Left ventricle myocardium inferior (tissue), 1 donor: ENCODE results near the gene BCL3. TPM values are rescaled to one million over a fixed set of nuclear protein-coding genes. Genes with fewer than 3 reads are reported as not detected.

Source experiments
- DNase-seq: peaks from one replicate; pipeline ENCODE4 v3.0.0-alpha.2; 2020
- H3K27ac ChIP-seq: fragments of 200-600 bp; replicated peaks from 2 replicates; pipeline ENCODE4 v1.8.0; 2021
- H3K27me3 ChIP-seq: fragments of 200-600 bp; 2 replicates; pipeline ENCODE4 v1.8.0; 2021; ENCODE audit warnings: low read depth
- H3K36me3 ChIP-seq: fragments of 200-600 bp; 2 replicates; pipeline ENCODE4 v1.8.0; 2021
- H3K4me1 ChIP-seq: fragments of 200-600 bp; 2 replicates; pipeline ENCODE4 v1.8.0; 2021
- H3K4me3 ChIP-seq: fragments of 200-600 bp; 2 replicates; pipeline ENCODE4 v1.8.0; 2021; ENCODE audit warnings: mild to moderate bottlenecking, moderate library complexity
- H3K9me3 ChIP-seq: fragments of 200-600 bp; replicated peaks from 2 replicates; pipeline ENCODE4 v1.8.0; 2021
- CTCF ChIP-seq: fragments of 200-600 bp; IDR thresholded peaks from 2 replicates; pipeline ENCODE4 v1.8.0; 2021; ENCODE audit warnings: antibody characterized with exemption, mild to moderate bottlenecking, borderline replicate concordance
- intact Hi-C: fragments of 100-400 bp; cut with micrococcal nuclease; formaldehyde crosslinking; loops from one replicate; pipeline ENCODE4 v1.11.0; 2022
- total RNA-seq: library from RNA; stranded (reverse); fragmentation: NEBNext Ultra II Directional; extraction: Animal tissue kit (Norgen Biotek cat#: 25700); gene quantifications from one replicate; pipeline ENCODE4 v1.2.1, GENCODE V29; 2021
- donor health status: DM: no; HTN: yes; CAD: no; lungs with severe emphysema.

The BCL3 gene
- total RNA-seq, 1 donor from 2014 or later, result 15.0 TPM

- no peaks in the 10 kb centered on the region for H3K9me3 ChIP-seq
- H3K4me1 ChIP-seq, result peaks cover 39% of the 10 kb centered on the region
- H3K4me3 ChIP-seq, result no peak overlapping the region
- TF ChIP-seq CTCF, result no peak
- H3K27ac ChIP-seq, result no peak overlapping the region
- no peak for DNase-seq
- no peaks in the 10 kb centered on the region for H3K36me3 ChIP-seq
- H3K27me3 ChIP-seq, result no peaks in the 10 kb centered on the region
- intact Hi-C loops, result no loop called here
Observed at GRCh38 chr19:44726465-44726864, 22.0 kb upstream of the BCL3 start.

- no peaks in the 10 kb centered on the region for H3K36me3 ChIP-seq
- intact Hi-C loops, result no loop called here
- H3K4me3 ChIP-seq, result no peak overlapping the region
- H3K27me3 ChIP-seq, result no peaks in the 10 kb centered on the region
- no peaks in the 10 kb centered on the region for H3K9me3 ChIP-seq
- H3K4me1 ChIP-seq, result peaks cover 30% of the 10 kb centered on the region
- no peak for TF ChIP-seq CTCF
- no peak for DNase-seq
- H3K27ac ChIP-seq, result no peak overlapping the region
Observed at GRCh38 chr19:44728178-44728577, 20.3 kb upstream of the BCL3 start.

- Histone ChIP-seq H3K27me3 (no peaks in the 10 kb centered on the region), H3K36me3 (no peaks in the 10 kb centered on the region), H3K27ac (no peak overlapping the region), H3K4me1 (peaks cover 16% of the 10 kb centered on the region), H3K4me3 (no peak overlapping the region), H3K9me3 (no peaks in the 10 kb centered on the region)
- no peak for DNase-seq
- no peak for TF ChIP-seq CTCF
- intact Hi-C loops, result no loop called here
Observed at GRCh38 chr19:44729516-44730033, 18.9 kb upstream of the BCL3 start.

- DNase-seq, result no peak
- no peak overlapping the region for H3K27ac ChIP-seq
- no peaks in the 10 kb centered on the region for H3K36me3 ChIP-seq
- no peaks in the 10 kb centered on the region for H3K27me3 ChIP-seq
- intact Hi-C loops, result no loop called here
- H3K4me1 ChIP-seq, result peaks cover under 1% of the 10 kb centered on the region
- no peak overlapping the region for H3K4me3 ChIP-seq
- no peak for TF ChIP-seq CTCF
- no peaks in the 10 kb centered on the region for H3K9me3 ChIP-seq
Observed at GRCh38 chr19:44731081-44731480, 17.4 kb upstream of the BCL3 start.

- Histone ChIP-seq H3K4me1 (no peaks in the 10 kb centered on the region), H3K36me3 (no peaks in the 10 kb centered on the region), H3K27me3 (no peaks in the 10 kb centered on the region), H3K4me3 (no peak overlapping the region), H3K9me3 (no peaks in the 10 kb centered on the region), H3K27ac (no peak overlapping the region)
- intact Hi-C loops, result no loop called here
- TF ChIP-seq CTCF, result no peak
- no peak for DNase-seq
Observed at GRCh38 chr19:44731622-44732021, 16.9 kb upstream of the BCL3 start.
